Measurements from ENCODE around the gene RBM20. TPM values are rescaled to one million over a fixed set of nuclear protein-coding genes. Genes with fewer than 3 reads are reported as not detected.

The RBM20 gene
- total RNA-seq, 1 experiment from 2014 or later = 0.17 TPM

DNA sequence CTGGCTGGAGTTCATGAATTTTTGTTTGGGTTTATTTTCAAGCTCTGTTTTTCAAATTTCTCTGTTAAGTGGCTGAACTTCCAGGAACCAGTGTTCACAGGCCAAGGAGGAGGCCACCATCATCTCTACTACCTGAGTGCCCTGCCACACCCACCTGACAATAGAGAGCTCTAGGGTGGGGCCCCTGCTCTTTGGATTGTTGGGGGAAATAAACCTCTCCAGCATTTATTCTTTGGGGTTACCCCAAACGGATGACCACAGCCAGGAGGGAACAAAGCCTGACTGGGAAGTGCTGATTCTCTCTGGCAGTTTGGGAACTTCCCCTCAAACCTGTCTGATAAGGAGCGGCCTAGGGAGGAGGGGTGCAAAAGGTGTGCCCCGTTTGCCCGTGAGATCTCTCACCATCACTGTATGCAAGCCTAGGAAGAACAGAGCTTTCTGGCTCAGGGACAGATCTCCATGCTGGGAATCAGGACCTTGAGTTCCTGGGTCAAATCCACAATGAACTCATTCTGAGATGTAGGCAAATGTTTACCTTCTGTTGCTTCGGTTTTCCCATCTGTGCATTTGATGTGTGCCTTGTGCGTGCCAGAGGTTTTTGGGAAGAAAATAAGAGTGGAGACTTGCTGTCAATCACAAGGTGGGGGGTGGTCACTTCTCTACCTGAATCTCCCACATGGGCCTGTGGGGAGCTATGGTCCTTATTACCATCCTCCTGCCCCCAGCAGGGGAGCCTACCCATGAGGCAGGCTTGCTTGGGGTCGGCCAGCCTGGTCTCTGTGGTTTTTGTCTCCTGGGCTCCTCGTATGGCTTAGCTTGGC, 199.9 kb downstream of the RBM20 start:
- H3K79me2 ChIP-seq (ENCODE audit: insufficient read depth, low read length) = no peaks in the 10 kb centered on the region
- H4K5ac ChIP-seq (ENCODE audit: insufficient read length, low read depth, low read length) = no peak overlapping the region
- H3K79me1 ChIP-seq (ENCODE audit: insufficient read depth, low read depth, low read length, poor library complexity, severe bottlenecking) = no peaks in the 10 kb centered on the region
- no peak for DNase-seq
- WGBS (ENCODE audit: extremely low coverage, insufficient read length, low lambda C conversion rate) = no CpG with 5 or more reads among the region's 8 CpGs
- no peaks in the 10 kb centered on the region for H3K9me3 ChIP-seq (ENCODE audit: control insufficient read depth, low read depth, low read length)
- H3K23me2 ChIP-seq (ENCODE audit: insufficient read length, low read depth, low read length, poor library complexity, severe bottlenecking) = no peaks in the 10 kb centered on the region
- no peak overlapping the region for H3K9ac ChIP-seq (ENCODE audit: extremely low read depth, insufficient read length, low read length)
- H2BK15ac ChIP-seq (ENCODE audit: low read depth, low read length) = no peak overlapping the region
- H3K4ac ChIP-seq (ENCODE audit: low read depth, low read length) = no peak overlapping the region
- H4K8ac ChIP-seq (replicated peaks; ENCODE audit: insufficient read length, low read depth, low read length) = no peak overlapping the region
- Mint-ChIP-seq H3K9me3 (0 out of 5 replicates have a peak, but pooled peaks cover 0 to 2% of the 10 kb centered on the region in 2 experiments), H3K27ac (peak overlapping the region in 1 of 3 experiments; percentile 73; a peak in 1 of 7 replicates), H3K4me1 (peaks cover 6 to 11% of the 10 kb centered on the region in 2 experiments; a peak in 3 of 4 replicates), H3K27me3 (ENCODE audit: low read depth) (no peaks in the 10 kb centered on the region), H3K36me3 (ENCODE audit: insufficient read depth in 1 of 3, low read depth in 3 of 3) (no peaks in the 10 kb centered on the region; a peak in 1 of 7 replicates), H3K4me3 (no peak overlapping the region)
- no peak for TF ChIP-seq CTCF (conservative IDR thresholded peaks at IDR 0.05)
- no peaks in the 10 kb centered on the region for H3K4me1 ChIP-seq (ENCODE audit: insufficient read depth, low read length)
- no peak overlapping the region for H3K56ac ChIP-seq (ENCODE audit: insufficient read length, low read depth, low read length)
- H3K27me3 ChIP-seq (ENCODE audit: insufficient read depth, low read length) = no peaks in the 10 kb centered on the region
- no peak overlapping the region for H2BK12ac ChIP-seq (ENCODE audit: insufficient read length, low read depth, low read length)
- no peak overlapping the region for H3K4me2 ChIP-seq (ENCODE audit: insufficient read depth, insufficient read length, low read length)
- H3K23ac ChIP-seq (ENCODE audit: insufficient read length, low read depth, low read length) = no peak overlapping the region
- no peak overlapping the region for H2BK5ac ChIP-seq (ENCODE audit: insufficient read length, low read length)
- H2BK120ac ChIP-seq (ENCODE audit: low read depth, low read length, poor library complexity, severe bottlenecking) = no peak overlapping the region
- no peaks in the 10 kb centered on the region for H4K20me1 ChIP-seq (ENCODE audit: control insufficient read depth, insufficient read depth, insufficient read length)
- no peak overlapping the region for H3T11ph ChIP-seq (ENCODE audit: low read length)
- H4K91ac ChIP-seq (ENCODE audit: insufficient read length, low read depth, low read length) = no peak overlapping the region
- H3K27ac ChIP-seq (ENCODE audit: insufficient read length, low read depth, low read length) = no peak overlapping the region
- no peak overlapping the region for H2BK20ac ChIP-seq (ENCODE audit: low read depth, low read length, poor library complexity, severe bottlenecking)
- H2AFZ ChIP-seq (ENCODE audit: low read length) = no peak overlapping the region
- no peak overlapping the region for H2AK5ac ChIP-seq (ENCODE audit: insufficient read length, low read length)
- H3K14ac ChIP-seq (ENCODE audit: insufficient read depth, low read length) = no peak overlapping the region
- H3K18ac ChIP-seq (ENCODE audit: insufficient read length, low read depth, low read length) = no peak overlapping the region
